Endothelial cell of umbilical vein (primary cell): ENCODE data around the gene SDCBP2.
A peak's percentile ranks its signal among the peaks of the same experiment; 100 is the strongest.

ENCODE experiments used
- EZH2 ChIP-seq: IDR thresholded peaks from 2 replicates; pipeline ENCODE4 v1.6.1; 2012; ENCODE audit warnings: borderline replicate concordance, low read depth, mild to moderate bottlenecking, moderate library complexity, low read length, inconsistent platforms; ENCODE audit not compliant: severe bottlenecking
- FOS ChIP-seq: IDR thresholded peaks from 2 replicates; pipeline ENCODE4 v1.6.1; 2011; ENCODE audit warnings: mild to moderate bottlenecking, low read length, moderate library complexity, borderline replicate concordance; ENCODE audit not compliant: insufficient read depth
- GATA2 ChIP-seq: IDR thresholded peaks from 2 replicates; pipeline ENCODE4 v1.7.0; 2011; ENCODE audit warnings: low read depth, mild to moderate bottlenecking, moderate library complexity, mixed read lengths, low read length; ENCODE audit not compliant: insufficient read length, insufficient read depth
- JUN ChIP-seq: IDR thresholded peaks from 2 replicates; pipeline ENCODE4 v1.6.1; 2011; ENCODE audit warnings: borderline replicate concordance, low read depth; ENCODE audit not compliant: insufficient read length, insufficient read depth
- MYC ChIP-seq: IDR thresholded peaks from one replicate; pipeline ENCODE4 v1.6.1; 2011; ENCODE audit warnings: mild to moderate bottlenecking, low read depth, low read length
- POLR2A ChIP-seq: IDR thresholded peaks from 2 replicates; pipeline ENCODE4 v1.6.1; 2012; ENCODE audit warnings: low read depth, mild to moderate bottlenecking, control low read depth, low read length
- POLR2AphosphoS5 ChIP-seq: IDR thresholded peaks from 2 replicates; pipeline ENCODE4 v1.6.1; 2012; ENCODE audit warnings: low read depth, mild to moderate bottlenecking, control low read depth, low read length, moderate library complexity; ENCODE audit not compliant: insufficient read depth
- TF ChIP-seq, protein P1 (sequence below), 2 donors: IDR thresholded peaks; 1 replicate in 1 of 2; 2 replicates in 1 of 2; pipeline ENCODE4 v1.5.1; 2011; ENCODE audit warnings: low read length in 2 of 2, mild to moderate bottlenecking in 2 of 2, moderate library complexity in 2 of 2, control low read depth in 1 of 2, inconsistent platforms in 1 of 2, low read depth in 1 of 2; ENCODE audit not compliant: insufficient read depth in 1 of 2; ENCODE audit errors: extremely low read depth in 1 of 2
- TF ChIP-seq, protein P2 (sequence below): IDR thresholded peaks from 2 replicates; pipeline ENCODE4 v1.6.1; 2011; ENCODE audit not compliant: insufficient read depth, insufficient read length

DNA sequence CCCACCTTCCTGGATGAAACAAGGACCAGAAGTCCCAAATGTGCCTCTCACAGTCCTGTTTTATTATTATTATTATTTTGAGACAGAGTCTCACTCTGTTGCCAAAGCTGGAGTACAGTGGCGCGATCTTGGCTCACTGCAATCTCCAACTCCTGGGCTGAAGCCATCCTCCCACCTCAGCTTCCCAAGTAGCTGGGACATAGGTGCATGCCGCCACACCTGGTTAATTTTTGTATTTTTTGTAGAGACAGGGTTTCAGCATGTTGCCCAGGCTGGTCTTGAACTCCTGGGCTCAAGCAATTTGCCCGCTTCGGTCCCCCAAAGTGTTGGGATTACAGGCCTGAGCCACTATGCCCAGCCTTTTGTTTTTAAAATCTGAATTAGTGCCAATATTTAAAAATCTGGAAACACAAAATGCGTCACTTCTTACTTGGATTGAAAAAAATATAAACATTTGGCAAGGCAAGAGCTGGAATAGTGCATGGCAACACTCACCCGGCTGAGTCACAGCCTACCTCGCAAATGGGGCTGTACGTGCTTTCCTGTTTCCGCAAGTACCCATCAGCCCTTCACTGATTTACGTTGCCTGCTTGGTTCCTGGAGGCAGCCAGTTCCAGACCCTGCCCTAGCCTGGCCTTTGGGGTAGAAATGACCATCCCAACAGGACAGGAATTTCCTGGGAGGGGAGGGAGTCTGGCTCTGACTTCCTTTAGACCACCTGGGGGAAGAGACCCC lies 6.3 kb downstream of the SDCBP2 start:
- TF ChIP-seq, protein P1, sequence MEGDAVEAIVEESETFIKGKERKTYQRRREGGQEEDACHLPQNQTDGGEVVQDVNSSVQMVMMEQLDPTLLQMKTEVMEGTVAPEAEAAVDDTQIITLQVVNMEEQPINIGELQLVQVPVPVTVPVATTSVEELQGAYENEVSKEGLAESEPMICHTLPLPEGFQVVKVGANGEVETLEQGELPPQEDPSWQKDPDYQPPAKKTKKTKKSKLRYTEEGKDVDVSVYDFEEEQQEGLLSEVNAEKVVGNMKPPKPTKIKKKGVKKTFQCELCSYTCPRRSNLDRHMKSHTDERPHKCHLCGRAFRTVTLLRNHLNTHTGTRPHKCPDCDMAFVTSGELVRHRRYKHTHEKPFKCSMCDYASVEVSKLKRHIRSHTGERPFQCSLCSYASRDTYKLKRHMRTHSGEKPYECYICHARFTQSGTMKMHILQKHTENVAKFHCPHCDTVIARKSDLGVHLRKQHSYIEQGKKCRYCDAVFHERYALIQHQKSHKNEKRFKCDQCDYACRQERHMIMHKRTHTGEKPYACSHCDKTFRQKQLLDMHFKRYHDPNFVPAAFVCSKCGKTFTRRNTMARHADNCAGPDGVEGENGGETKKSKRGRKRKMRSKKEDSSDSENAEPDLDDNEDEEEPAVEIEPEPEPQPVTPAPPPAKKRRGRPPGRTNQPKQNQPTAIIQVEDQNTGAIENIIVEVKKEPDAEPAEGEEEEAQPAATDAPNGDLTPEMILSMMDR (IDR thresholded peaks at IDR 0.05; ENCODE audit: extremely low read depth in 1 of 2, insufficient read depth in 1 of 2, low read depth in 1 of 2, low read length in 2 of 2): no peak
- no peak for TF ChIP-seq EZH2
- TF ChIP-seq, protein P2, sequence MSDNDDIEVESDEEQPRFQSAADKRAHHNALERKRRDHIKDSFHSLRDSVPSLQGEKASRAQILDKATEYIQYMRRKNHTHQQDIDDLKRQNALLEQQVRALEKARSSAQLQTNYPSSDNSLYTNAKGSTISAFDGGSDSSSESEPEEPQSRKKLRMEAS: peak; percentile 8
- peak; percentile 33 for TF ChIP-seq POLR2A
- TF ChIP-seq POLR2AphosphoS5: peak; percentile 90
- TF ChIP-seq MYC: peak; percentile 78
- TF ChIP-seq GATA2: peak; percentile 38
- TF ChIP-seq JUN: peak; percentile 90
- TF ChIP-seq FOS: peak; percentile 99
